ENCODE data around the gene CAMK1G.

Gene CAMK1G

GRCh38 chr1:209601809-209602657 lies 18.5 kb downstream of the CAMK1G start:
- no peak for DNase-seq

- DNase-seq: no peak
Measured at GRCh38 chr1:209603877-209604276, 20.4 kb downstream of the CAMK1G start.

GRCh38 chr1:209607102-209607794 lies 23.7 kb downstream of the CAMK1G start:
- peak in 1 of 2 donors; percentile 23 for DNase-seq

- no peak for DNase-seq
Measured at GRCh38 chr1:209607795-209608178, 24.3 kb downstream of the CAMK1G start.

GRCh38 chr1:209609041-209609790 lies 25.7 kb downstream of the CAMK1G start:
- DNase-seq: no peak

- no peak for DNase-seq
Measured at GRCh38 chr1:209609791-209610630, 26.5 kb downstream of the CAMK1G start.

GRCh38 chr1:209610631-209610905 lies 27.1 kb downstream of the CAMK1G start:
- DNase-seq: no peak

- DNase-seq: no peak
Measured at GRCh38 chr1:209611771-209612570, 28.5 kb downstream of the CAMK1G start.

GRCh38 chr1:209612646-209613399 lies 29.3 kb downstream of the CAMK1G start:
- DNase-seq: no peak

- no peak for DNase-seq
Measured at GRCh38 chr1:209613400-209614150, 30.1 kb downstream of the CAMK1G start.

GRCh38 chr1:209614151-209614420 lies 30.6 kb downstream of the CAMK1G start:
- no peak for DNase-seq

- DNase-seq: no peak
Measured at GRCh38 chr1:209614906-209615305, 31.4 kb downstream of the CAMK1G start.

GRCh38 chr1:209616366-209617046 lies 33.0 kb downstream of the CAMK1G start:
- DNase-seq: no peak

GRCh38 chr1:209617047-209617673 lies 33.6 kb downstream of the CAMK1G start:
- DNase-seq: no peak

- DNase-seq: no peak
Measured at GRCh38 chr1:209617755-209618154, 34.2 kb downstream of the CAMK1G start.

- DNase-seq: no peak
Measured at GRCh38 chr1:209618291-209618690, 34.8 kb downstream of the CAMK1G start.

GRCh38 chr1:209618756-209619420 lies 35.4 kb downstream of the CAMK1G start:
- no peak for DNase-seq

- DNase-seq: no peak
Measured at GRCh38 chr1:209619696-209620486, 36.4 kb downstream of the CAMK1G start.

Measured in bone marrow (tissue), 2 donors.